ENCODE results near the gene CEBPE.

The CEBPE gene

GRCh38 chr14:23071921-23072539, 47.0 kb downstream of the CEBPE start:
- DNase-seq = no peak

- DNase-seq = peak; percentile 71
These were observed 47.7 kb downstream of the CEBPE start for GRCh38 chr14:23071244-23071920.

DNA sequence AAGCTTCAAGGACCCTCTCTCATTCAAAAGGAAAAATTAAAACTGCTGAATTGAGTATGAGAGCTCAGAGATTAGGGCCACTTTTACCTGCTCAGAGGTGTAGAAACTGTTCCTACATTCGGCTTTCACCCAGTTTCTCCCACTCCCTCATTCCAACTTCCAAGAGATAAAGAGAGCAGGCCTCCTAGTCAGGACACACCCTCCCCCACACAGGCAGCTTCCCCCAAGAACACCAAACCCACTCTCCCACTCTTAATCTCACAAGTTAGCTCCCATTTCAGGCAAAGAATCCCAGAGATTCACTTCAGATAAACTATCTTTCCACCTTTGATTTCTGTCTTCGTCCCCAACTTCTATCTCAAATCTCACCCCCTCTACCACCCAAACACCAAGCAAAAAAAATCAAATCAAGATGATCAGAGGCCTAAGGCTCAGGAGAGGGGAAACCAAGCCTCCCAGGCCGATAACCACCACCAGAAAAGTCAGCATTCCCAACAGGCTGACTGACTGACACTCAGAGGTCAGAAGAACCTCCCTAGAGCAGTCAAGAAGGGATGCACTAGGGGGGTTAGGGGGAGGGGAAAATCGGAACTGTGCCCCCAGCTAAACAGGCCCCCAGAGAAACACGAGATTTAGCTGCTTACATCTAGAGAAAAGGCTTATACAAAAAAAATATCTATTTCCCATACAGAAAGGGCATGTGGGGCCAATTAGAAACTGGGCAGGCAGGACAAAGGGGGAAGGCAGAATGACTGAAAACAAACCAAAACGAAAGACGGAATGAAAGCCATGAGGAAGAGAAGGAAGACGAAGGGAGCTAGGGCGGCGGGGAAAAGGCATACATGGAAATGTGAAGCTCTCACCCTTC, 48.6 kb downstream of the CEBPE start:
- DNase-seq = no peak

DNA sequence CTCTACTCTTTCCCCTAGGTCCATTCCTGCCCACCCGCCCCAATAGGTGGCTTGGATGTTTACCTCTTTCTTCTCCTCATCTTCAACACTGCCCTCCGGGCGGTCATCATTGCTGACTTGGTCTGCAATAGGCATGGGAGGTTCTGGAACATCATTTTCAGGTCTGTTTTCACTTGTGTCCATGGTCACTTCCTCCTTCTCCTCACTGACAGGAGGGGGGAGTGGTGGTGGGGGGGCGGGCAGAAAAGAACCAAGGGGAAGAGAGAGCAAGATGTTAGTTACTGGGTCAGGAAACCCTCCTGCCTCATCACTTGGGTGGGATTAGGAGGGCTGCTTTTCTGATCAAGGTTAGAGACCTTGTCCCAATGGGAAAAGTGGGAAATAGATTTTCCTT, 49.6 kb downstream of the CEBPE start:
- DNase-seq = no peak

DNA sequence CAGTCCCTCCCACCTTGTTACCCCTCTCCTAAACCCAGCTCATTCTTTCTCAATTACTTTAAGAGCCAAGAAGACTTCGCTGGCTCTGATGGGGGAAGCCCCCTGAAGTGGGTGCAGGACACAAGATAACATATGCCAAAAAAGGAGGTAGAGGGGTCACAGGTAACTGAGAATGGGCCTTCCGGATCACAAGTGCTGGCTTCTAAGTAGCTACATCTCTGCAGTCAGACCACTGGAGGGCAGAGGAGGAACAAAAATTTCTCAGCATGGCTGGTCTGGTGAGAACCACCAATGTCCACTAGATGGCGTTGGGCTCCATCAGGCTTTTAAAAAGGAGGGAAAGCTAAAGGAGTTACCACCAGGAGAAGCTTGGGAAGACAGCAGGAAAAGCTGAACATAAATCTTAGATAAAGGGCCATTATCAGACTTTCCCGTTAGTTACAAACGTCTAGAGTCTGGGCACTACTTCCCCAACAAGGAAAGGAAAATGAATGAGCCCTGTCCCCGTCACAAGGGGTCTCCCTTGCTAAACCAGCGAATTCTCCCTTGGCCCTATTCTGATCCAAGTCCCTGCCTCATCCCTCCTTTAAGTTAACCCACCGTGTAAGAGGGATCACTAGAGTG, 50.2 kb downstream of the CEBPE start:
- DNase-seq = peak; percentile 55

DNA sequence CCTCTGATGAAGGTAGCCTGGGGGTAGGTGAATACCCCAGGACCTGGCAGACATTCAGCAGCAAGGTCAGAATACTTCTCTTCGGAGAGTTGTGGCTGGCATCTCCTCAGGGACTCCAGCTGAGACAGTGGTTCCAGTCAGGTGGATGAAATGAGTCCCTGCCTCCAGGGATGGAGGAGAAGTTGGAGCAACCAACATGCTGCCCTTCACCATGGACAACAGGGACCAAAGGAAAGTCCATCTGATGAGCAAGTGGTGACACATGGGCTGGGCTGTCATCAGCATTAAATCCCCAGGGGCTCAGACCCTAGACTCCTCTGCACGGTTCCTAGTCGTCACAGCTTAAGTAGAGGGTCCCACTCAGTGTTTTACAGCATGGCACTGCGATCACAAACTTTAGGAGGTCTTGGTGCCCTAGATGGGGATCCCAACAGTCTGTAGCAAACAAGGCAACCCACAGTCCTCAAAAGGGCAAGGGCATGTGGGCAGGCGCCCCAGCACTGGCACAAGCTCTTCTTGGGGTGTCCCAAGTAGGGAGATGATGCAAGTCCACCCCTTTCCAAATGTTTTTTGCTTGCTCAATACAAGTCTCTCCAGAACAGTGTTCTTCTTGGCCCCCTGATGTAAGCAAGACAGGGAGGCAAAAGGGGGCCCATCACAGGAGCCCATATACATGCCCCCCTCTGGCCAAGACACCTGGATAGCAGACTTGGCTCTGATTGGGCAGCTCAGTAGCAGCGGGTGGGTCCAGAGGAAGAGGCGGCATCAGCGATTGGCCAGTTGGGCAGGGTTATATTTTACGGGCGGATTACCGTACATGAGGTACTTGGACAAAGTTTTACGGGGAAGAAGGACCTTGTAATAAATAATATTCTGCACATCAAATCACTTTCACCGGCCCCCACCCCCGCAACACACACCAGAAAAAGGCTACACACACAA, 50.9 kb downstream of the CEBPE start:
- DNase-seq = no peak
